ENCODE measurements around the gene PHLDB2.

PHLDB2 gene

GRCh38 chr3:112000966-112001365, 141.9 kb downstream of the PHLDB2 start:
- TF ChIP-seq, protein P1, sequence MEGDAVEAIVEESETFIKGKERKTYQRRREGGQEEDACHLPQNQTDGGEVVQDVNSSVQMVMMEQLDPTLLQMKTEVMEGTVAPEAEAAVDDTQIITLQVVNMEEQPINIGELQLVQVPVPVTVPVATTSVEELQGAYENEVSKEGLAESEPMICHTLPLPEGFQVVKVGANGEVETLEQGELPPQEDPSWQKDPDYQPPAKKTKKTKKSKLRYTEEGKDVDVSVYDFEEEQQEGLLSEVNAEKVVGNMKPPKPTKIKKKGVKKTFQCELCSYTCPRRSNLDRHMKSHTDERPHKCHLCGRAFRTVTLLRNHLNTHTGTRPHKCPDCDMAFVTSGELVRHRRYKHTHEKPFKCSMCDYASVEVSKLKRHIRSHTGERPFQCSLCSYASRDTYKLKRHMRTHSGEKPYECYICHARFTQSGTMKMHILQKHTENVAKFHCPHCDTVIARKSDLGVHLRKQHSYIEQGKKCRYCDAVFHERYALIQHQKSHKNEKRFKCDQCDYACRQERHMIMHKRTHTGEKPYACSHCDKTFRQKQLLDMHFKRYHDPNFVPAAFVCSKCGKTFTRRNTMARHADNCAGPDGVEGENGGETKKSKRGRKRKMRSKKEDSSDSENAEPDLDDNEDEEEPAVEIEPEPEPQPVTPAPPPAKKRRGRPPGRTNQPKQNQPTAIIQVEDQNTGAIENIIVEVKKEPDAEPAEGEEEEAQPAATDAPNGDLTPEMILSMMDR (IDR thresholded peaks at IDR 0.05; ENCODE audit: low read depth, low read length, missing control alignments) = no peak
- DNase-seq (ENCODE audit: extremely low read depth, low read depth) = no peak
- no peak overlapping the region for H3K4me3 ChIP-seq (replicated peaks; ENCODE audit: low read depth, low read length)

- DNase-seq (ENCODE audit: extremely low read depth, low read depth) = no peak
- TF ChIP-seq, protein P1 (IDR thresholded peaks at IDR 0.05; ENCODE audit: low read depth, low read length, missing control alignments) = no peak
- no peak overlapping the region for H3K4me3 ChIP-seq (replicated peaks; ENCODE audit: low read depth, low read length)
Measured at GRCh38 chr3:112001526-112001925, 142.5 kb downstream of the PHLDB2 start.

DNA sequence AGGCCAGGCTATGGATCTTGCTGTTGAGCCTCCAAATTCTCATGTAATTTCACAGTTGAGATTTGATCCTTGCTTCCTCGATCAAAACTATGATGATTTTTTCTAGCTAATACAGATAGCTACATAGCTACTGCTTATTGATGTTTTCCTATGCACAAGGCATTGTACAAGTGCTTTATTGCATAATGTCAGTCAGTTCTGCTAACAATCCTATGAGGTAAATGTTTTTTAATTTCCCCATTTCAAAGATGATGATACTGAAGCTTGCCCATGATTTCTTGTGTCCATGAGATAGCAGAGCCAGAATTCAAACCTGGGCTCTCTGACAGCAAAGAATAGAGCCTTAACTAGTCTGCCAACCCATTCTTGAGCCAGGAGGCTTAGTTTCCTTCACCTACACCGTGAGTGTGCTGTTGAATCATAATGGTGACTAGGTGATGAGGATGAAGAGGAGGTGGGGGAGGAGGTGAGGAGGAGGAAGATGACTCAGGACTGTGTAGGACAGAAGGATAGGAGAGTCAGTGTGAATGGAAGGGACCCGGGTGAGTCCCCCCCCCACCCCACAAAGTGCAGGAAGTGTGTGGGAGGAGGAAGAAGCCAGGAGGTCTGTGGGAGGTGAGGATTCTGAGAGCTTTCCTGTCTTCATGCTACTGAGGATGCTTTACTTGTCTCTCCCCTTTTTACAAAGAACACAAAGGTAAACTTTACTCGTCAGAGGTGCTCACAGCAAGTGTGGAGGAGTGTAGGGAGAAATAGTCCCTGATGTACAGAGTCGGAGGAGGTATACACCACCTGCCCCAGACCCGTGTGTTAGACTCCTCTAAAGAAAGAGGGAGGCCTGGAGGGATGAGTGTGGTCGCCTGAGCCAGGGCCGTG, 143.3 kb downstream of the PHLDB2 start:
- TF ChIP-seq, protein P1 (IDR thresholded peaks at IDR 0.05; ENCODE audit: low read depth, low read length, missing control alignments) = no peak
- DNase-seq (ENCODE audit: extremely low read depth, low read depth) = no peak
- no peak overlapping the region for H3K4me3 ChIP-seq (replicated peaks; ENCODE audit: low read depth, low read length)

GRCh38 chr3:112003321-112004080, 144.4 kb downstream of the PHLDB2 start:
- TF ChIP-seq, protein P1 (IDR thresholded peaks at IDR 0.05; ENCODE audit: low read depth, low read length, missing control alignments) = no peak
- no peak for DNase-seq (ENCODE audit: extremely low read depth, low read depth)

DNA sequence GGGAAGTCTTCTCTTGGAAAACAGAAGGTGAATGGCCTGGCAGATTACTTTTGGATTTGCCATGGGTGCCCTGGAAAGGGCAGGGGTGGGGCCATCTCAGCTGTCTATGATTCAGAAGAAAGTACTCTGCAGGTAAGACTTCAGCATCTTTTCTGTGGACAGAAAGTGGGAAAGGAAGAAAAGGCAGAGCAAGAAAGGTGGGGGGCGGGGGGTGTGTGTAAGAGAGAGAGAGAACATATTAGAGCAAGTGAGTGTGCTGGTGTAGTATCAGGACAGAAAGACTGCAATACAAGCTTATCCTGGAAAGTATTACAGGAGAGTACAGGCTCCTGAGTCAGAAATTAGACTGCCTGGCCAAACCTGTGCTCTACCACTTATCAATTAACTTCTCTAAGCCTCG, 145.1 kb downstream of the PHLDB2 start:
- DNase-seq (ENCODE audit: extremely low read depth, low read depth) = no peak
- no peak overlapping the region for H3K4me3 ChIP-seq (replicated peaks; ENCODE audit: low read depth, low read length)

More at GRCh38 chr3:112003321-112004080, 144.4 kb downstream of the PHLDB2 start:
- no peak overlapping the region for H3K4me3 ChIP-seq (replicated peaks; ENCODE audit: low read depth, low read length)

DNA sequence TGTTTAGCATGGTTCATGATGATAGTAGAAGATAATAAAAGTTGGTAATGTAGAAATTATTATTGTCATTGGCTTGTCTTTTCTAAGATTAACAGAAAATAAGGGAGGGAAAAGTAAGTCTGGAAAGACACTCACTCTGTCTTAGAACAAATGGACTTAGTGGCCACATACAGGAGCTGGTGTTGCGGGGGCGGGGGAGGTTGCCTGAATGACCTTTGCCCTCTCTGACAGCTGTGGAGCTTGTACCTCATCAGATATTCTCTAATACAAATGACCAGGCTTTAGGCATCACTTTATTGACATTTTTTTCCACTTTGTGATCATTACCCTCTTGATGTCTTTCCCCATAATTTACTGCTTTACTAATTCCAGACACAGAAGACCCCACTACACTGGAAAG, 145.6 kb downstream of the PHLDB2 start:
- H3K4me3 ChIP-seq (replicated peaks; ENCODE audit: low read depth, low read length) = no peak overlapping the region
- TF ChIP-seq, protein P1 (IDR thresholded peaks at IDR 0.05; ENCODE audit: low read depth, low read length, missing control alignments) = no peak
- DNase-seq (ENCODE audit: extremely low read depth, low read depth) = no peak

More for the DNA sequence above, 145.1 kb downstream of the PHLDB2 start:
- TF ChIP-seq, protein P1 (IDR thresholded peaks at IDR 0.05; ENCODE audit: low read depth, low read length, missing control alignments) = no peak
